GM18499 (cell line): ENCODE data around the gene FGD5.

Source experiments
- ATAC-seq: cut with Tn5 transposase; IDR thresholded peaks from one replicate; pipeline ENCODE4 v1.9.1; 2021; ENCODE audit warnings: moderate number of reproducible peaks; ENCODE audit not compliant: insufficient read depth, unreplicated experiment

The FGD5 gene

DNA sequence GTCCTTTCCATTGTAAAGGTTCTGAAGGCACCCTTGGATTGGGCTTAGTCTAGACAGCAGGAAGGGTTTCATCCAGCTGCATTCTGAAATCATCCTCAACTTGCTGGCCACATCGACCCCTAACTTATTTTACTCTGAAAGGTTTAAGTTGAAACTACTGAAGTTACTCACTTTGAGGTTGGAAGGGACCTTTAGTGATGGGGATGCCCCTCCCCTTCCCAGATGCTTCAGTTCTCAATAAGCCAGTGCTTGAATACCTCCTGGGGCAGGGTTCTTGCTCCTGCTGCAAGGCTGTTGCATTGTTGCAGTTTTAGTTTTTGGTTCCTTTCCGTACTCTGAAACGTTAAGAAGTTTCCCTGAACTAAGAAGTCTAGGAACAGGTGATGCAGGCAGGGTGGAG lies 26.4 kb downstream of the FGD5 start:
- ATAC-seq = no peak

- ATAC-seq = no peak
These were observed 27.1 kb downstream of the FGD5 start for GRCh38 chr3:14845826-14846225.

DNA sequence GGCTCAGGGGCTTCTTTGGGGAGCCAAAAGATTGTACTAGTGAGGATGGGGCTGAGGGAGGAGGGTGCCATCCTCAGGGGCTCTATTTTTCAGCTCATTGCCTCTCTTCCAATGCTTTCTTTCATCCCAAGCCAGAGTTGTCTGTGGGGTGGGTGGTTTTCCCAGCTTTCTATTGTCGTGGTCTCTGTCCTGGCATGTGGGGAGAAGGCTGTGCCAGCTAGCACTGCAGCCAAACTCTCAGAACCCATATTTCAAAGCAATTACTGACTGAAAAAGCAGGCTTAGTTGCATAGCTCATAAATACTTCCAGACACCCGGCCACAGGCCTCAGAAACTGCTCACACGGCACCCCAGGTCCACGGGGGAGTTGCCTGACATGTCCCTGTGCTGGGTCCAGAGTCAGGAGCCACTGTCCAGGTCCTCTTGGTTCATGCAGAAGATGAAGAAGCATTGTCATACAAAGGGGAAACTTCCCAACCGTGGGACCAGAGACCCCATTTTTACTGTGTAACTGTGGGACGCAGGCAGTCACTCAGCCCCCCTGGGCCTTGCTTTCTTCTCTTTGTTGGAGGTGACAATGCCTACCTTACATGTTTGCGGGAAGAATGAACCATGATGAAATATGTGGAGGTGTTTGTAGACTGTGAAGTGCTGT lies 27.6 kb downstream of the FGD5 start:
- ATAC-seq = no peak

GRCh38 chr3:14847613-14848541 lies 29.1 kb downstream of the FGD5 start:
- ATAC-seq = no peak

DNA sequence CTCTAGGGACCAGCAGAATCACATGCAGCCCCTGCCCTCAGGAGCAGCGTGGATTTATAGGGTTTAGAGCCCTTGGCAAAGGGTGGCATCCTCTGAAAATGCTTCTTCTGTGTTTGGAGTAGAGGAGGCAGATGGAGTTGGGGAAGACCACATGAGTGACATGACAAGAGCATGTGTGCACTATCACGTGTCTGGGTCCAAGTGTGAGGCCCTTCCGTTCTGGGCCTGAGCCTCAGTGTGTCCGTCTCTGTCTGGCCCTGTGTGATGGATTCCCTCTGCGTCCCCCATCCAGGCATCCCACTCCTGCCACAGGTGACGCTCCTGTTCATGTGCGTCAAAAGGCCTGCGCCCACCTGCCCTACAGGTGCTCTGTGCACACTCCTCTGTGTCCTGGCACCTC lies 30.1 kb downstream of the FGD5 start:
- ATAC-seq = no peak

DNA sequence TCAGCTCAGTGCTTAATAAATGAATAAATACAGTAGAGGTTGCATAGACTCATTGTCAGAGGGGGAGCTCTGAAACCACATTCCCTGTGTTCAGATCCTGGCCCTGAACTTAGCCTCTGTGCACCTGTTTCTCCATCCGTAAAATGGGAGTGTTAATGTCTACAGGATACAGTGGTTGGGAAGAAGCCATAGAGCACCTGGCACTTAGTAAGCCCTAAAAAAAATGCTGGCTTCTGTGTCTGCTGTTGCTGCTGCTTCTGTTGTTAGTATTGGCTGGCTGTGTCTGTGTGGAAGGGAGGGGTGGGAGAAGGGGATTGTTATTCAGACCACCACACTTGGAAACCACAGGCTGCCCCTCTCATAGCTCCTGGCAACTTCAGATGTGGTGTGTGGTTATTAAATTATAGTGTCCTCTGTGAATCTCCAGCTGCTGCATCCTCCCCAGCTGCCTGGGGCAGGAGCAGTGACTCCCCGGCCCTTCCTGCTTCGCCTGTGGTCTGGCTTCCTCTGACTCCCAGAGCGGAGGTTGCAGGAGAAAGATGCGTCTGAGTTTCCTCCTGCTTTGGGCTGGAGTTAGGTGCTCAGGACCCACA lies 31.0 kb downstream of the FGD5 start:
- no peak for ATAC-seq

GRCh38 chr3:14852058-14852594 lies 33.4 kb downstream of the FGD5 start:
- no peak for ATAC-seq

- ATAC-seq = no peak
These were observed 34.0 kb downstream of the FGD5 start for GRCh38 chr3:14852717-14853116.

DNA sequence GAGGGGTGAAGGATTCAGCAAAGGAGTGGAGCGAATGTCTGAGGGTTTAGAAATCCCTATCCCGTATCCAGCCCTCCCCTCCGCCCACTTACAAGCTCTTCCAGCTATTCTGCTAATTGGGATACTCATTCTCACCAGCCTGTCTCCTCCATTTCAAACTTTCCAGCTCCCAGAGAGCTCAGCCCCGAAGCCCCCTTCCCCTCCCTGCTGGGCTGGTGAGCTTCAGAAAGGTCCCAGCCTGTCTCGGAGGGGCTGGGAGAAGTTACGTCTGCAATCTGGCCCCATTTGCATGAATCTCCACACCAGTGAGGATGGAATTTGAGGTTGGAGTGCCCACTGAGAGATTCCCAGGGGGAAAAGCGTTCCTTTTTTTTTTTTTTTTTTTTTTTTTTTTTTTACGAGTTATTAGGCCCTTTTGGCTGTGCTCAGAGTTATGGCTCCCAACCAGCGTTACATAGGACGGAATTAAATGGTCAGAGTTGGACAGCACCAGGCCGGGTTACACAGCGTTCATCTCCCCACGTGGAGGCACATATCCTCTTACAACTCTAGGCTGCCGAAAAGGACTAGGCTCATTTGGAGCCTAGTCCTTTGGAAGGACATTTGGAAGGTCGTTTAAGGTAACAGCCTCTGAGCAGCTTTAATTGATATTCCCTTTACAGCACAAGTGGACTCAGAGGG lies 34.6 kb downstream of the FGD5 start:
- no peak for ATAC-seq

DNA sequence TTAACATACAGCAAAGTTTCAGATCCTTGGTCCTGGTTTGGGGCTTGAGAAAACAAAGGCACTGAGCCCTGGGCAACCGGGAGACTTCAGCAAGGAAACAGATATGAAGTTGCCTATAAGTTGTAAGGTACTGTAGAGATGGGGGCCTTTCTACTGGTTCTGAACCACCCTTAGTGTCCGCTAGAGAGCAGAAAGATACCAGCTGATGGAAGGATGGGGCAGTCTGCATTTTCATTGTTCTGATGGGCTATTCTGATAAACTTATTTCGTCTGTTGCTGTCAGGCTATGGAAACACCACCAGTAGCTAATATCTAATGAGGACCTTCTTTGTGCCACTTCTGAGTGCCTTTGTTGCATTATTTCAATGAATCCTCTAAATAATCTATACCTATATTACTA lies 38.7 kb downstream of the FGD5 start:
- ATAC-seq = no peak

DNA sequence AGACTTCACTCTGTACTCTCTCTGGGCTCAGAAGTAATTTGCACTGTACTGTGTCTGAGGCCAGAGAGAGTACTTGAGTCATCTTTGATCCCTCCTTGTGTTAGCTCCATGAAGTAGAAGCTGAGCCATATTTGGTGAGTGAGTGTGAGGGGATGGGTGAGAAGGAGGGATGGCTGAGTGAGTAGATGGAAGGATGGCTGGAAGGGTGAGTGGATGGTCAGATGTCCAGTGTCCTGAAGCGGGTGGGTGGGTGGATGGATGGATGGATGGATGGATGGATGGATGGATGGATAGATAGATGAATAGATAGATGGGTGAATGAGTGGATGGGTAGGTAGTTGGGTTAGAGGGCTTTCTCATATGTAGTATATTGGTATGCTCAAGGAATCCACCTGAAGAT lies 39.3 kb downstream of the FGD5 start:
- no peak for ATAC-seq

- ATAC-seq = no peak
These were observed 41.1 kb downstream of the FGD5 start for GRCh38 chr3:14859880-14860279.

- no peak for ATAC-seq
These were observed 42.3 kb downstream of the FGD5 start for GRCh38 chr3:14861031-14861430.

DNA sequence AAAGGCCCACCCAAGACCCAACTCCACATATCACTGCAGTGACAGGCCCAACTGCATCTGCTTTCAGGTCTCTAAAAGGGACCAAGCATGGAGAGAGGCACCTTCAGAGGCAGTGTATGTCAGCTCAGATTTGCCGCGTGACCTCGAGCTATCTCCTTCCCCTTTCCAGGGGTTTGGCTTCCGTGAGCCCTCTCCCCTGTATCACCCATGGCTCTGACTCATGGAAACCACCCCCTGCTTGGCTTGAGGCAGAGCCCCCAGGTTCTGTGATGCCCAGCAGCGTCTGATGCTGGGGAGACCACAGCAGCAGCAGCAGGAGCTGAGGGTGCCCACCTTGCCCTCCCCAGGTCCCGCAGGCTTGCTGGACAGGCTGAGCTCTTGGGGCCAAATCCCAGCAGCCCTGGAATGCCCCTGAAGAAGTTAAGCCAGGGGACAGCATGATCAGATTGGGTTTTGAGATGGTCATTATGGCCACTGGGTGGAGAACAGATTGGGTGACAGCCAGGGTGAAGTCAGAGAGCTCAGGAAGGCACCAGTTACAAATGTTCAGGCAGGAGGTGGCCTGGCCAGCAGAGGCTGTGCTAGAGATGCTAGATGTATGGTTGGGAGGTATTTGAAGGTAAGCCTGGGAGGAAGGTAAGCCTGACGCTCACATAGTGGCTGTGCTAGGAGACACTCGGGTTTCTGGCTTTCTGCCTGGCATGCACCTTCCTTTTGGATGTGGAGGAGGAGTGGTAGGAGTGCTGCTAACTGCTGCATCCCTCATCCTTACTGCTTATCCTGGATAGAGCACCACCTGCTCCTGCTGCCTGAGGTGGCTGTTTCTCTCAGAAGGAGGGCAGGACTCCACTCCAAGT lies 42.9 kb downstream of the FGD5 start:
- no peak for ATAC-seq

GRCh38 chr3:14862303-14862660 lies 43.5 kb downstream of the FGD5 start:
- ATAC-seq = no peak

DNA sequence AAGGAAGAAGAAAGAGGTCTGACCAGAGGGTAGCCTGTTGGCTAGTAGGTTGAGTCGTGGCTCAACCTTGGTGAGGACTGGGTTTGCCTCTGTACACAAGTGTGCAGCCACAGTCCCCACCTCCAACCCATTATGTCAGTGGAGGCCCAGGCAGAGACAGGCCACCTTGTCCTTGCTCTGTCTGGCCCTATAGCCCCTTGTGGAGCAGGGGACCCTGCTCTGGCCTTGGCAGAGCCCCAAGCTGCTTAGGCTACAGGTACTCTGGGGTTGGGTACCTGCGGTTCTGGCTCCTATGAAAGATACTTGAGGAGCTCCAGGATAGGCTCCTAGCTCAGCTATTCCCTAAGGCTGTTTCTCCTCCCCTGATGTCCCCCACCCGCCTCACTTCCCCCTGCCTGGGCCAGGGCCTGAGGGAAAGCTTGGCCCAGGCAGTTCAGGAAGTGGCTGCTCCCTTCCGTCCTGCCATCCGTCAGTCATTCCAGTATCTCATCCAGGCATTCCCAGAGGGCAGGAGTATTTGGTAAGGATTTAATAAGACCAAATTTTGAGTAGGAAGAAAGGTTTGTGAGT lies 44.0 kb downstream of the FGD5 start:
- no peak for ATAC-seq

DNA sequence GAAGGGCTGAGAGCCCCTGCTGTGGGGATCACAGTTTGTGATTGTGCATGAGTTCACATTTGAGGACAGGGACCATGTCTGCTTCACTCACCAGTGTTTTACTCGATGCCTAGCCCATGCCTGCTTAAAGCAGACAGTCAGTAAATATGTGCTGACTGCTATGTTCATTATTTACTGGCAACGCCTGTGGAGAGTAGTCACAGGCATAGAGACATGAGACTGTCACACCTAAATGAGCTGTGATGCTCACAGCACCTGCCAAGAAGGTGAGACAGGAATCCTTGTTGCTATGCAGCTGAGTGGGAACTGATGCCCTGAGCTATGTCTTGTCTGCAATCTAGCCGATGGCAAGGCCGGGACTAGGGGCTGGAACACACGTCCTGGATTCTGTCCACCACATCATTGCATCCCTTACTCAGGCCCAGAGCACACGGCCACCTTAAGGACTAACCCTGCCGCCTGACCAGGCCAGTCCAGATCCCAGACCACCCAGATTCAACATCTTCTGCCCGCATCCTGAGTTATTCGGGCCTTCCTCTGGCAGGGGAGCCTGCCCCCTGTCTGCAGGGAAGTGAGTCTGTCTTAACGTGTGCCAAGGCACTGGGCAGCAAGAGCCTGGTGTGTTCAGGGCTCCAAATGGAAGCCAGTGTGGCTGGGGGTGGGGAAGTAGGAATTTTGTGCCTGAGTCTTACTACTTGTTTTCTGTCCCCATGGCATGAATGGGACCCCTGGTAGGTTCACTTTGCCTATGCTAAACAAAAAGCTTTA lies 44.8 kb downstream of the FGD5 start:
- ATAC-seq = no peak

DNA sequence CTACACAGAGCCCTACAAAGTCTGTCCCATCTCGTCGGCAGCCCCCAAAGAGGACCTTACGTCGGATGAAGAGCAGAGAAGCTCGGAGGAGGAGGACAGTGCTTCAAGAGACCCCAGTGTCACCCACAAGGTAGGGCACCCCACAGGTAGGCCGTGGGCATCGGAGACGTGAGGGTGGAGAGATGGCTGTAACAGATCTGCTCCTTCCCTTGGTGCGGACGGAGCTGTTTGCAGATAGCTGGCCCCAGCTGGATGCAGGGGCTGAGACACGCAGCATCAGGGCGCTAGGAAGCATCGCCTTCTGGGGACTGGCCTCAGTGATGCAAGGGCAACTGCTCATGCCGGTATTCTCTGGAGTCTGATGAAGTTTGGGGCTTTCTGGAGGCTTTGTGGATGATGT lies 45.4 kb downstream of the FGD5 start:
- ATAC-seq = no peak

DNA sequence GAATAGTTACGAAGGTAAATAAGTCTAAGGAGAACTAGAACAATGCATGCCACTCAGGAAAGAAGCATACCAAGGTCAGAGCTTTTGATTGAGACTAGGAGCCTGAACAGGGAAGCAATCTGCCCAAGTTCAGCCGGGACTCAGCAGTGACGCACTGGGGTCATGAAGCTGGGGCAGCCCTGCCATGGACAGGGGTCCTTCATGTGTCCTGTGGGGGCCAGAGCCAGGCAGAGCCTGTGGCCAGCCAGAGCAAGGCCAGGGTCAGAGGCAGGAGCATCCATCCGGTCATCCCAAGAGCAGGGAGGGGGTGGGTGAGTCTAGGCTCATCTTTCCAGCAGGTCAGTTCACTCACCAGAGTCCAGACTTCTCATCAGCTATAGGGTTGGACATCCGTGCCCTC lies 47.9 kb downstream of the FGD5 start:
- ATAC-seq = no peak
